ENCODE results near the gene MAST2. TPM values are rescaled to one million over a fixed set of nuclear protein-coding genes. Genes with fewer than 3 reads are reported as not detected.
A peak's percentile ranks its signal among the peaks of the same experiment; 100 is the strongest.
"Not testable (repeated sequence)": the region's sequence is repeated elsewhere in the genome, so short reads cannot be mapped to it uniquely, and the experiment has no call there.

The MAST2 gene
- total and polyA plus RNA-seq, 5 experiments from 2014 or later, result 0.48 to 8.9 (median 1.7) TPM

GRCh38 chr1:45867697-45868348 lies 64.4 kb downstream of the MAST2 start:
- POLR2A ChIA-PET, result no interaction called here
- DNase-seq, result peak in 1 of 10 donors; percentile 2
- Mint-ChIP-seq H3K27ac (no peak overlapping the region), H3K36me3 (no peaks in the 10 kb centered on the region), H3K27me3 (peaks cover 0 to 3% (median 0%) of the 10 kb centered on the region in 5 donors), H3K9me3 (no peaks in the 10 kb centered on the region), H3K4me1 (peaks cover 7 to 9% (median 9%) of the 10 kb centered on the region in 4 donors), H3K4me3 (no peak overlapping the region)
- ATAC-seq, result no peak

GRCh38 chr1:45868861-45869260 lies 65.4 kb downstream of the MAST2 start:
- peaks cover 6 to 9% (median 8%) of the 10 kb centered on the region in 4 donors for H3K4me1 Mint-ChIP-seq
- no peaks in the 10 kb centered on the region for H3K36me3 Mint-ChIP-seq
- no peak overlapping the region for H3K4me3 Mint-ChIP-seq
- DNase-seq (no peak), ATAC-seq (no peak)
- H3K27ac Mint-ChIP-seq, result peak overlapping the region in 2 of 10 donors; percentile 3 to 17
- peaks cover 0 to 3% (median 0%) of the 10 kb centered on the region in 5 donors for H3K27me3 Mint-ChIP-seq
- POLR2A ChIA-PET, result no interaction called here
- H3K9me3 Mint-ChIP-seq, result no peaks in the 10 kb centered on the region

DNA sequence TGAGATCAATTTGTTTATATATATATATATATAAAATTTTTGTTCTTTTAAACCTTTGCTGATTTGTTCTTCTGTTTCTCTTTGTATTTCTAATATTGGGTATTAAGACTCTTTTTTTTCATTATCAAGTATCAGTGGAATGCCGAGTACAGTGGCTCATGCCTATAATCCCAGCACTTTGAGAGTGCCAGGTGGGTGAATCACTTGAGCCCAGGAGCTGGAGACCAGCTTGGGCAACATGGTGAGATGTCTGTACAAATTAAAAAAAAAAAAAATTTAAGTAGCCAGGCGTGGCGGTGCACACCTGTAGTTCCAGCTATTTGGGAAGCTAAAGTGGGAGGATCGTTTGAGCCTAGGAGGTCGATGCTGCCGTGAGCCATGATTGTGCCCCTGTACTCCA lies 67.1 kb downstream of the MAST2 start:
- POLR2A ChIA-PET, result no interaction called here
- no peak for ATAC-seq
- no peak for DNase-seq
- Mint-ChIP-seq H3K27me3 (peaks cover 0 to 3% (median 0%) of the 10 kb centered on the region in 5 donors), H3K36me3 (no peaks in the 10 kb centered on the region), H3K4me3 (no peak overlapping the region), H3K9me3 (no peaks in the 10 kb centered on the region), H3K4me1 (peaks cover 6 to 9% (median 8%) of the 10 kb centered on the region in 4 donors), H3K27ac (no peak overlapping the region)

DNA sequence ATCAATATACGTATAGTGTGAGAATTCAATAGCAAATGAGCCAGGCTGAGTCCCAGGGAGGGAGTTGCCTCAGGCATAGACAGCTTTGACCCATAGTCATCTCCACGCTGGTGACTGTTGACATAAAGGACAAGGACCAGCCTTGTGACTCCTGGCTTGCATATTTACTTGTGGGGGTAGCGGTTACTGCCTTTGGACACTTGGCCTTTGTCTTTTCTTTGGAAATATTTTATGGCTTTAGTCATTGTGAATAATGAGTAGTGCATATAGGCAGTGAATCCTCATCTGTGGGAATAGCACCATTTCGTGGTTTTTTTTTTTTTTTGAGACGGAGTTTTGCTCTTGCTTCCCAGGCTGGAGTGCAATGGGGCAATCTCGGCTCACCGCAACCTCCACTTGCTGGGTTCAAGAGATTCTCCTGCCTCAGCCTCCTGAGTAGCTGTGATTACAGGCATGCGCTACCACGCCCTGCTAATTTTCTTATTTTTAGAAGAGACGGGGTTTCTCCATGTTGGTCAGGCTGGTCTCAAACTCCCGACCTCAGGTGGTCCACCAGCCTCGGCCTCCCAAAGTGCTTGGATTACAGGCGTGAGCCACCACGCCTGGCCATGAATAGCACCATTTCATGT lies 68.9 kb downstream of the MAST2 start:
- H3K9me3 Mint-ChIP-seq, POLR2A ChIA-PET, H3K4me1 Mint-ChIP-seq, H3K27ac Mint-ChIP-seq, H3K36me3 Mint-ChIP-seq, ATAC-seq, H3K27me3 Mint-ChIP-seq, H3K4me3 Mint-ChIP-seq, DNase-seq: not testable (repeated sequence)

GRCh38 chr1:45876000-45876617 lies 72.7 kb downstream of the MAST2 start:
- POLR2A ChIA-PET, result no interaction called here
- no peak for ATAC-seq

GRCh38 chr1:45877264-45877663 lies 73.9 kb downstream of the MAST2 start:
- ATAC-seq (no peak), DNase-seq (no peak)
- POLR2A ChIA-PET, result no interaction called here
- Mint-ChIP-seq H3K4me1 (no peaks in the 10 kb centered on the region), H3K27ac (no peak overlapping the region), H3K9me3 (no peaks in the 10 kb centered on the region), H3K36me3 (no peaks in the 10 kb centered on the region), H3K4me3 (no peak overlapping the region), H3K27me3 (no peaks in the 10 kb centered on the region)

More at GRCh38 chr1:45876000-45876617, 72.7 kb downstream of the MAST2 start:
- H3K4me3 Mint-ChIP-seq, result no peak overlapping the region
- no peaks in the 10 kb centered on the region for H3K9me3 Mint-ChIP-seq
- H3K4me1 Mint-ChIP-seq, result no peaks in the 10 kb centered on the region
- peaks cover 0 to 1% (median 0%) of the 10 kb centered on the region in 5 donors for H3K27me3 Mint-ChIP-seq
- H3K27ac Mint-ChIP-seq, result no peak overlapping the region
- DNase-seq, result no peak
- H3K36me3 Mint-ChIP-seq, result no peaks in the 10 kb centered on the region

GRCh38 chr1:45879885-45880598 lies 76.6 kb downstream of the MAST2 start:
- POLR2A ChIA-PET, result no interaction called here
- no peaks in the 10 kb centered on the region for H3K27me3 Mint-ChIP-seq
- H3K36me3 Mint-ChIP-seq, result no peaks in the 10 kb centered on the region
- H3K9me3 Mint-ChIP-seq, result no peaks in the 10 kb centered on the region
- H3K4me3 Mint-ChIP-seq, result no peak overlapping the region
- no peaks in the 10 kb centered on the region for H3K4me1 Mint-ChIP-seq
- no peak overlapping the region for H3K27ac Mint-ChIP-seq
- DNase-seq, result no peak
- ATAC-seq, result no peak

DNA sequence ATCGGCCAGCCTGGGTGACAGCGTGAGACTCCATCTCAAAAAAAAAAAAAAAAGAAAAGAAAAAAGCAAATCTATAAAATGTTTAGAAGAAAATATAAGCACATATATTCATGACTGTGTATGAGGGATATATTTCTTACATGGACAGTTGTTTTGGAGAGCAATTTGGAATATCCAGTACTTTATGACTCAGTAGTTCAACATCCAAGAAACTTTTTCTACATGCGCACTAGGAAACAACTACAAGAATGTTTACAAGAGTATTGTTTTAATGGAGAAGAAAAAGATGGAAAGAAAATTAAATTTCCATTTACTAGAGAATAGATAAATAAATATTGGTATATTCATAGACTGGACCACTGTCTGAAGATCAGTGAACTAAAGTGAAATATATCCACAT lies 77.5 kb downstream of the MAST2 start:
- Mint-ChIP-seq H3K27ac (no peak overlapping the region), H3K4me1 (no peaks in the 10 kb centered on the region), H3K27me3 (no peaks in the 10 kb centered on the region), H3K36me3 (no peaks in the 10 kb centered on the region), H3K4me3 (no peak overlapping the region), H3K9me3 (no peaks in the 10 kb centered on the region)
- POLR2A ChIA-PET, result no interaction called here
- ATAC-seq, result no peak
- DNase-seq, result no peak

DNA sequence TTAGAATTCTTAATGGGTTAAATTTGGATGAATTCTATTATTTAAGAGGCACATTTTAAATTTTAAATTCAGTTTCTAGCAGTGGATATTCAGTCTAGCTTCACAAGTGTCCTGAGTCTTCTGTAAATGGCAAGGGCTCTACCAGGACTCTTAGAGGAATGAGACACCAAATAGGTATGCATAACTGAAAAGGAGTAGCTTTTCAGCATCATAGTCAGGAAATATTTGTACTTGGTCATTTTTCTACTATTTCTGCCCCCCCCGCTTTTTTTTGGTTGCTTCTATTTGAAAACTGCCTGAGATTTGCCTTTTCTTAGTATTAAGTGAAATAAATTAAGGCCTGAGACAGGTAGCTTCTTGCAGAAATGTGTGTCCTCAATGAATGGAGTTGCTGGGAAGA lies 80.2 kb downstream of the MAST2 start:
- DNase-seq (no peak), ATAC-seq (no peak)
- Mint-ChIP-seq H3K4me3 (no peak overlapping the region), H3K36me3 (no peaks in the 10 kb centered on the region), H3K27ac (no peak overlapping the region), H3K27me3 (no peaks in the 10 kb centered on the region), H3K9me3 (no peaks in the 10 kb centered on the region), H3K4me1 (no peaks in the 10 kb centered on the region)
- POLR2A ChIA-PET, result no interaction called here

- Mint-ChIP-seq H3K4me3 (no peak overlapping the region), H3K9me3 (no peaks in the 10 kb centered on the region), H3K36me3 (no peaks in the 10 kb centered on the region), H3K27me3 (no peaks in the 10 kb centered on the region), H3K4me1 (no peaks in the 10 kb centered on the region), H3K27ac (no peak overlapping the region)
- POLR2A ChIA-PET, result no interaction called here
- no peak for ATAC-seq
- DNase-seq, result no peak
These were observed 81.3 kb downstream of the MAST2 start for GRCh38 chr1:45884700-45885099.

DNA sequence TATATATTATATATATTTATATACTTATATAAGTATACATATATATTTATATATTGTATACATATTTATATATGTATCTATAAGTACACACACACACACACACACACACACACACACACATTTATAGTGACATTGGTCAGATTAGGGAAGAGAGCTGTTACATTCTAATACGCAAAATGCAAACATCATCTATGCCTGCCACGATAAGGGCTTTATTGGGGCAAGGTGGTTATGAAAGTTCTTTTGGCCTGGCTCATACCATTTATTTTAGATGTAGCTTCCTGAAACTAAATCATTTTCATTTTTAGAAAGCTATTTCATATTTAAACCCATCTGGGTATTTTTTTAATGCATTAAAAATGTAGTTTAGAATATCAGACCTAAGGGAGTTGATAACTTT lies 82.8 kb downstream of the MAST2 start:
- peaks cover 0 to 3% (median 0%) of the 10 kb centered on the region in 3 donors for H3K36me3 Mint-ChIP-seq
- H3K27ac Mint-ChIP-seq, result no peak overlapping the region
- H3K9me3 Mint-ChIP-seq, result no peaks in the 10 kb centered on the region
- POLR2A ChIA-PET, result no interaction called here
- H3K27me3 Mint-ChIP-seq, result no peaks in the 10 kb centered on the region
- ATAC-seq, result no peak
- DNase-seq, result no peak
- no peaks in the 10 kb centered on the region for H3K4me1 Mint-ChIP-seq
- no peak overlapping the region for H3K4me3 Mint-ChIP-seq

GRCh38 chr1:45887156-45887842 lies 83.9 kb downstream of the MAST2 start:
- POLR2A ChIA-PET, result interaction anchor here (0.6 kb wide), 1 partner anchor 1674 kb away, joined by 3 read pairs; the partner anchor contains the start of gene DMAP1
- H3K4me3 Mint-ChIP-seq, result no peak overlapping the region
- H3K27me3 Mint-ChIP-seq, result no peaks in the 10 kb centered on the region
- no peak for DNase-seq
- H3K4me1 Mint-ChIP-seq, result no peaks in the 10 kb centered on the region
- H3K9me3 Mint-ChIP-seq, result no peaks in the 10 kb centered on the region
- no peak for ATAC-seq
- peaks cover 0 to 3% (median 0%) of the 10 kb centered on the region in 3 donors for H3K36me3 Mint-ChIP-seq
- no peak overlapping the region for H3K27ac Mint-ChIP-seq

GRCh38 chr1:45890078-45890477 lies 86.7 kb downstream of the MAST2 start:
- H3K27me3 Mint-ChIP-seq, result no peaks in the 10 kb centered on the region
- H3K27ac Mint-ChIP-seq, result no peak overlapping the region
- no peaks in the 10 kb centered on the region for H3K9me3 Mint-ChIP-seq
- ATAC-seq (no peak), DNase-seq (no peak)
- no peaks in the 10 kb centered on the region for H3K4me1 Mint-ChIP-seq
- H3K36me3 Mint-ChIP-seq, result peaks cover 0 to 3% (median 0%) of the 10 kb centered on the region in 3 donors
- POLR2A ChIA-PET, result no interaction called here
- H3K4me3 Mint-ChIP-seq, result no peak overlapping the region

Data from naive thymus-derived CD8-positive, alpha-beta T cell (primary cell).